ENCODE measurements around the gene ABI1. TPM values are rescaled to one million over a fixed set of nuclear protein-coding genes. Genes with fewer than 3 reads are reported as not detected.

ABI1 gene
- total RNA-seq, 2 donors from 2014 or later = 43.3 to 50.5 TPM

GRCh38 chr10:26711324-26711723 is 149.4 kb downstream of the ABI1 start:
- Histone ChIP-seq H3K27ac (no peak overlapping the region), H3K36me3 (no peaks in the 10 kb centered on the region), H3K9me3 (no peaks in the 10 kb centered on the region), H3K27me3 (replicated peaks; ENCODE audit: insufficient read depth) (no peaks in the 10 kb centered on the region), H3K4me3 (no peak overlapping the region), H3K4me1 (ENCODE audit: control insufficient read depth in 1 of 2, low read depth in 2 of 2) (no peaks in the 10 kb centered on the region)
- no peak for ATAC-seq (ENCODE audit: insufficient number of reproducible peaks, low FRiP score, low read depth)
- TF ChIP-seq, protein P1, sequence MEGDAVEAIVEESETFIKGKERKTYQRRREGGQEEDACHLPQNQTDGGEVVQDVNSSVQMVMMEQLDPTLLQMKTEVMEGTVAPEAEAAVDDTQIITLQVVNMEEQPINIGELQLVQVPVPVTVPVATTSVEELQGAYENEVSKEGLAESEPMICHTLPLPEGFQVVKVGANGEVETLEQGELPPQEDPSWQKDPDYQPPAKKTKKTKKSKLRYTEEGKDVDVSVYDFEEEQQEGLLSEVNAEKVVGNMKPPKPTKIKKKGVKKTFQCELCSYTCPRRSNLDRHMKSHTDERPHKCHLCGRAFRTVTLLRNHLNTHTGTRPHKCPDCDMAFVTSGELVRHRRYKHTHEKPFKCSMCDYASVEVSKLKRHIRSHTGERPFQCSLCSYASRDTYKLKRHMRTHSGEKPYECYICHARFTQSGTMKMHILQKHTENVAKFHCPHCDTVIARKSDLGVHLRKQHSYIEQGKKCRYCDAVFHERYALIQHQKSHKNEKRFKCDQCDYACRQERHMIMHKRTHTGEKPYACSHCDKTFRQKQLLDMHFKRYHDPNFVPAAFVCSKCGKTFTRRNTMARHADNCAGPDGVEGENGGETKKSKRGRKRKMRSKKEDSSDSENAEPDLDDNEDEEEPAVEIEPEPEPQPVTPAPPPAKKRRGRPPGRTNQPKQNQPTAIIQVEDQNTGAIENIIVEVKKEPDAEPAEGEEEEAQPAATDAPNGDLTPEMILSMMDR (IDR thresholded peaks at IDR 0.05) = no peak
- DNase-seq (ENCODE audit: low spot score) = no peak

DNA sequence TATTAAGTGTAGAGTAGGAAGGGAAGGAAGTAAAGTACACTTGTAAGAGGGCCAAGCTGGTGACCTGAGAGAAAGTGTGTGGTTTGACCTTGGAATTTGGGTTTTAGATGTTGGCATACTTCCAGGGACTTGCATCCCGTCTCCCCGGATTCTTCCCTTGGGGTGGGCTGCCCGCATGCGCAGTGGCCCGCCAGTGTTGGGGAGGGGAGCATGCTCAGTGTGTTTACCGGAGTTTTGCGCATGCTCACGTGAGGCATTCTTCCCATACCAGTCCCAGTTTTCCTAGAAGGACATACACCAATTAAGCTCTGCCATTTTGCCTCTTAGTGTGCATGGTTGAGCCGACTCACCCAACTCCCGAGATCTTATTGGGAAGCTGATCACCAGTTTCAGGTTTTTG is 153.8 kb downstream of the ABI1 start:
- no peaks in the 10 kb centered on the region for H3K4me1 ChIP-seq (ENCODE audit: control insufficient read depth in 1 of 2, low read depth in 2 of 2)
- H3K27ac ChIP-seq = no peak overlapping the region
- H3K36me3 ChIP-seq = no peaks in the 10 kb centered on the region
- TF ChIP-seq, protein P1 (IDR thresholded peaks at IDR 0.05) = no peak
- no peaks in the 10 kb centered on the region for H3K9me3 ChIP-seq
- DNase-seq (ENCODE audit: low spot score) = no peak
- no peak for ATAC-seq (ENCODE audit: insufficient number of reproducible peaks, low FRiP score, low read depth)
- no peak overlapping the region for H3K4me3 ChIP-seq
- H3K27me3 ChIP-seq (replicated peaks; ENCODE audit: insufficient read depth) = no peaks in the 10 kb centered on the region

GRCh38 chr10:26706206-26706605 is 154.6 kb downstream of the ABI1 start:
- no peaks in the 10 kb centered on the region for H3K36me3 ChIP-seq
- no peaks in the 10 kb centered on the region for H3K4me1 ChIP-seq (ENCODE audit: control insufficient read depth in 1 of 2, low read depth in 2 of 2)
- no peaks in the 10 kb centered on the region for H3K27me3 ChIP-seq (replicated peaks; ENCODE audit: insufficient read depth)
- TF ChIP-seq, protein P1 (IDR thresholded peaks at IDR 0.05) = no peak
- DNase-seq (ENCODE audit: low spot score) (no peak), ATAC-seq (ENCODE audit: insufficient number of reproducible peaks, low FRiP score, low read depth) (no peak)
- no peak overlapping the region for H3K4me3 ChIP-seq
- no peaks in the 10 kb centered on the region for H3K9me3 ChIP-seq
- no peak overlapping the region for H3K27ac ChIP-seq

DNA sequence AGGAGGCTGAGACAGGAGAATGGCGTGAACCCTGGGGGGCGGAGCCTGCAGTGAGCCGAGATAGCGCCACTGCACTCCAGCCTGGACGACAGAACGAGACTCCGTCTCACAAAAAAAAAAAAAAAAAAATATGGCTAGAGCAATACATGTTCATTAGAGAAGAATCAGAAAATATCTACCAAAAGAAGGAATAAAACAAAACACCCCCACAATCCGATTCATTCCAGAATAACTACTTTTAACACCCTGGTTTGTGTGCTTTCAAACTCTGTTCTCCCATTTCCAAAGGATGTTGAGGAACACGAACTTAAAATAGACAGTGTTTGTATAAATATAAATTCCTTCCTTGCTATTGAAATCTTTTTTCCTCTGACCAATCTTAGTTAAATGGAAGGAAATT is 156.8 kb downstream of the ABI1 start:
- H3K36me3 ChIP-seq = no peaks in the 10 kb centered on the region
- TF ChIP-seq, protein P1 (IDR thresholded peaks at IDR 0.05) = no peak
- ATAC-seq (ENCODE audit: insufficient number of reproducible peaks, low FRiP score, low read depth) (no peak), DNase-seq (ENCODE audit: low spot score) (no peak)
- H3K27ac ChIP-seq = no peak overlapping the region
- no peak overlapping the region for H3K4me3 ChIP-seq
- no peaks in the 10 kb centered on the region for H3K9me3 ChIP-seq
- no peaks in the 10 kb centered on the region for H3K27me3 ChIP-seq (replicated peaks; ENCODE audit: insufficient read depth)
- H3K4me1 ChIP-seq (ENCODE audit: control insufficient read depth in 1 of 2, low read depth in 2 of 2) = no peaks in the 10 kb centered on the region

DNA sequence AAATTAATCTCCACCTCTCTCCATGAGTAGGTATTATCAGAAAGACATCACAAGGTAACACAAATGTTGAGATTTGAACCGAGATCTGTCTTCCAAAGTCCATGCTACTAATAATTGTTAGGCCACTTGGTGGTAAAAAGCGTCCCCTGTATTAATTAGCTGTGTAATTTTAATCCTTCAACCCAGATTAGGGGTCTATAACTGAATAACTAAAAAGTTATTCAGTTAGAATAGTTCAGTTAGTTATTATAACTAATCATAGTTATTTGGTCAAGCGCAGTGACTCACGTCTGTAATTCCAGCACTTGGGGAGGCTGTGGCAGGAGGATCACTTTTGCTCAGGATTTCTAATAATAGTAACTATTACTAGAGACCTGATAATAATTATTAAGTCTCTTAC is 157.7 kb downstream of the ABI1 start:
- DNase-seq (ENCODE audit: low spot score) = no peak
- Histone ChIP-seq H3K27me3 (replicated peaks; ENCODE audit: insufficient read depth) (no peaks in the 10 kb centered on the region), H3K27ac (no peak overlapping the region), H3K9me3 (no peaks in the 10 kb centered on the region), H3K4me3 (no peak overlapping the region), H3K4me1 (ENCODE audit: control insufficient read depth in 1 of 2, low read depth in 2 of 2) (peaks cover 5 to 8% of the 10 kb centered on the region in 2 donors), H3K36me3 (no peaks in the 10 kb centered on the region)
- no peak for ATAC-seq (ENCODE audit: insufficient number of reproducible peaks, low FRiP score, low read depth)
- TF ChIP-seq, protein P1 (IDR thresholded peaks at IDR 0.05) = no peak

Data from thoracic aorta (tissue), 2 donors.